PC-3 (cell line): ENCODE data around the gene TRUB1. TPM values are rescaled to one million over a fixed set of nuclear protein-coding genes. Genes with fewer than 3 reads are reported as not detected.

Experiments
- ATAC-seq: fragments of 200-7000 bp; cut with Tn5 transposase; 2 replicates; pipeline ENCODE4 v1.9.1; 2020; ENCODE audit warnings: mild to moderate bottlenecking, moderate library complexity
- BruUV-seq: library from RNA; stranded (reverse); fragments of 400-500 nt; replicated peaks from 2 replicates; lab custom pipeline; 2021; lab: Mats Ljungman, UMichigan
- CTCF ChIA-PET: fragments of 300-600 bp; sonication (Branson Sonifier 250); formaldehyde crosslinking; loops from one replicate; lab custom pipeline; 2022; ENCODE audit warnings: antibody characterized with exemption; lab: Charles Lee
- POLR2A ChIA-PET: fragments of 300-600 bp; sonication (Branson Sonifier 250); formaldehyde crosslinking; loops from one replicate; lab custom pipeline; 2022; ENCODE audit warnings: antibody characterized with exemption; ENCODE audit not compliant: unreplicated experiment; lab: Charles Lee
- DNase-seq: peaks from one replicate; pipeline ENCODE4 v3.0.0-alpha.2; 2015
- H2AFZ ChIP-seq: fragments of 300-600 bp; sonication (generic); 2 replicates; pipeline ENCODE4 v1.6.0; 2016; ENCODE audit warnings: antibody characterized with exemption, low read length
- H3F3A ChIP-seq: fragments of 300-600 bp; sonication (generic); one replicate; pipeline ENCODE4 v1.6.0; 2017; ENCODE audit warnings: antibody characterized with exemption, low read length, control low read depth, mild to moderate bottlenecking; ENCODE audit not compliant: unreplicated experiment
- H3K27ac ChIP-seq: fragments of 300-600 bp; sonication (generic); 2 replicates; pipeline ENCODE4 v1.5.1; 2016; ENCODE audit warnings: mild to moderate bottlenecking, low read length
- H3K27me3 ChIP-seq: fragments of 300-600 bp; sonication (generic); 2 replicates; pipeline ENCODE4 v1.6.1; 2016; ENCODE audit warnings: low read length, mixed read lengths
- H3K36me3 ChIP-seq: fragments of 300-600 bp; sonication (generic); 2 replicates; pipeline ENCODE4 v1.6.1; 2016; ENCODE audit warnings: low read depth, mixed run types, low read length, mixed read lengths
- H3K4me1 ChIP-seq: fragments of 300-600 bp; sonication (generic); 2 replicates; pipeline ENCODE4 v1.5.1; 2016; ENCODE audit warnings: low read length; ENCODE audit not compliant: insufficient read depth
- H3K4me2 ChIP-seq: fragments of 300-600 bp; sonication (generic); 2 replicates; pipeline ENCODE4 v1.6.0; 2016; ENCODE audit warnings: low read length
- H3K4me3 ChIP-seq: fragments of 300-600 bp; sonication (generic); 2 replicates; pipeline ENCODE4 v1.5.1; 2016; ENCODE audit warnings: mild to moderate bottlenecking, low read length, mixed read lengths
- H3K79me2 ChIP-seq: fragments of 300-600 bp; sonication (generic); 2 replicates; pipeline ENCODE4 v1.6.1; 2017; ENCODE audit warnings: low read length, mixed read lengths
- H3K9ac ChIP-seq: fragments of 300-600 bp; sonication (generic); 2 replicates; pipeline ENCODE4 v1.6.0; 2016; ENCODE audit warnings: mild to moderate bottlenecking, low read length
- H3K9me2 ChIP-seq: fragments of 300-600 bp; sonication (generic); replicated peaks from 2 replicates; pipeline ENCODE4 v1.6.1; 2016; ENCODE audit warnings: mixed run types, low read length, mixed read lengths
- H3K9me3 ChIP-seq: fragments of 300-600 bp; sonication (generic); 2 replicates; pipeline ENCODE4 v1.6.1; 2016; ENCODE audit warnings: low read length, mixed read lengths
- H4K20me1 ChIP-seq: fragments of 300-600 bp; sonication (generic); 2 replicates; pipeline ENCODE4 v1.6.1; 2016; ENCODE audit warnings: low read length, mixed read lengths
- CTCF ChIP-seq: fragments of 300-600 bp; sonication (generic); conservative IDR thresholded peaks from 2 replicates; pipeline ENCODE4 v1.5.1; 2017; ENCODE audit warnings: antibody characterized with exemption, low read depth, mild to moderate bottlenecking, low read length
- EZH2 ChIP-seq: fragments of 300-600 bp; sonication (generic); IDR thresholded peaks from one replicate; pipeline ENCODE4 v1.6.1; 2017; ENCODE audit warnings: antibody characterized with exemption, mild to moderate bottlenecking, low read length; ENCODE audit not compliant: unreplicated experiment
- EZH2phosphoT487 ChIP-seq: fragments of 300-600 bp; sonication (generic); IDR thresholded peaks from 2 replicates; pipeline ENCODE4 v1.6.1; 2018; ENCODE audit warnings: mild to moderate bottlenecking, antibody characterized with exemption, low read length, borderline replicate concordance
- intact Hi-C: fragments of 100-400 bp; cut with micrococcal nuclease; formaldehyde crosslinking; loops from 2 replicates; pipeline ENCODE4 v1.9.0; 2023
- total RNA-seq: library from RNA; depleted of rRNA; stranded (reverse); fragments of >200 nt; gene quantifications from 2 replicates; pipeline ENCODE4 v1.2.3, GENCODE V29; 2014

TRUB1 gene
- total RNA-seq, 1 experiment from 2014 or later: 28.0 TPM

GRCh38 chr10:114957122-114957521, 19.1 kb downstream of the TRUB1 start:
- H3K27me3 ChIP-seq: no peaks in the 10 kb centered on the region
- no peaks in the 10 kb centered on the region for H3K9me3 ChIP-seq
- no peaks in the 10 kb centered on the region for H3K36me3 ChIP-seq
- H3K9ac ChIP-seq: no peak overlapping the region
- no peak for ATAC-seq
- BruUV-seq: no TSS peak
- H3K4me1 ChIP-seq: no peaks in the 10 kb centered on the region
- no peak overlapping the region for H3K4me3 ChIP-seq
- H2AFZ ChIP-seq: no peak overlapping the region
- H3K4me2 ChIP-seq: no peak overlapping the region
- no peak overlapping the region for H3K27ac ChIP-seq
- no peaks in the 10 kb centered on the region for H3K9me2 ChIP-seq
- no peaks in the 10 kb centered on the region for H3F3A ChIP-seq
- no peaks in the 10 kb centered on the region for H3K79me2 ChIP-seq
- intact Hi-C loops: no loop called here
- POLR2A ChIA-PET: no interaction called here
- no peak for TF ChIP-seq CTCF
- no peak for TF ChIP-seq EZH2phosphoT487
- no peak for TF ChIP-seq EZH2
- CTCF ChIA-PET: no interaction called here
- no peaks in the 10 kb centered on the region for H4K20me1 ChIP-seq
- no peak for DNase-seq

- Histone ChIP-seq H3K4me1 (no peaks in the 10 kb centered on the region), H3K27me3 (no peaks in the 10 kb centered on the region), H3K9ac (no peak overlapping the region), H3K36me3 (no peaks in the 10 kb centered on the region), H3K27ac (no peak overlapping the region), H3K79me2 (no peaks in the 10 kb centered on the region), H3K9me3 (no peaks in the 10 kb centered on the region), H3K9me2 (no peaks in the 10 kb centered on the region), H3K4me3 (no peak overlapping the region), H3F3A (no peaks in the 10 kb centered on the region), H4K20me1 (no peaks in the 10 kb centered on the region), H2AFZ (no peak overlapping the region), H3K4me2 (no peak overlapping the region)
- BruUV-seq: no TSS peak
- ChIA-PET CTCF (no interaction called here), POLR2A (no interaction called here)
- intact Hi-C loops: no loop called here
- DNase-seq (peak; percentile 12), ATAC-seq (peak; percentile 29; the same call in 1 of the 2 replicates)
- no peak for TF ChIP-seq EZH2phosphoT487
- no peak for TF ChIP-seq CTCF
- no peak for TF ChIP-seq EZH2
Observed at GRCh38 chr10:114957673-114958072, 19.7 kb downstream of the TRUB1 start.

- BruUV-seq: no TSS peak
- no peak overlapping the region for H3K4me3 ChIP-seq
- ChIA-PET POLR2A (no interaction called here), CTCF (no interaction called here)
- no peaks in the 10 kb centered on the region for H4K20me1 ChIP-seq
- no peak for DNase-seq
- H2AFZ ChIP-seq: no peak overlapping the region
- intact Hi-C loops: no loop called here
- no peak overlapping the region for H3K9ac ChIP-seq
- ATAC-seq: no peak
- peaks cover 19% of the 10 kb centered on the region for H3K79me2 ChIP-seq
- H3K9me3 ChIP-seq: no peaks in the 10 kb centered on the region
- no peaks in the 10 kb centered on the region for H3K36me3 ChIP-seq
- H3K27ac ChIP-seq: no peak overlapping the region
- no peaks in the 10 kb centered on the region for H3K9me2 ChIP-seq
- no peaks in the 10 kb centered on the region for H3K4me1 ChIP-seq
- H3K4me2 ChIP-seq: no peak overlapping the region
- H3K27me3 ChIP-seq: no peaks in the 10 kb centered on the region
- H3F3A ChIP-seq: no peaks in the 10 kb centered on the region
- TF ChIP-seq EZH2: no peak
- TF ChIP-seq CTCF: no peak
- TF ChIP-seq EZH2phosphoT487: no peak
Observed at GRCh38 chr10:114962441-114962840, 24.4 kb downstream of the TRUB1 start.
